ENCODE data around the gene NINJ1.

Gene NINJ1

GRCh38 chr9:93085676-93086075 lies 48.4 kb downstream of the NINJ1 start:
- no peak for DNase-seq

- DNase-seq = no peak
Observed at GRCh38 chr9:93084471-93084881, 49.6 kb downstream of the NINJ1 start.

- DNase-seq = no peak
Observed at GRCh38 chr9:93083592-93084470, 50.2 kb downstream of the NINJ1 start.

- no peak for DNase-seq
Observed at GRCh38 chr9:93082841-93083411, 51.1 kb downstream of the NINJ1 start.

- DNase-seq = no peak
Observed at GRCh38 chr9:93081931-93082330, 52.1 kb downstream of the NINJ1 start.

- no peak for DNase-seq
Observed at GRCh38 chr9:93081081-93081529, 52.9 kb downstream of the NINJ1 start.

- DNase-seq = no peak
Observed at GRCh38 chr9:93080406-93080805, 53.6 kb downstream of the NINJ1 start.

GRCh38 chr9:93079371-93079770 lies 54.7 kb downstream of the NINJ1 start:
- no peak for DNase-seq

- DNase-seq = no peak
Observed at GRCh38 chr9:93077811-93078210, 56.2 kb downstream of the NINJ1 start.

- DNase-seq = no peak
Observed at GRCh38 chr9:93077367-93077766, 56.7 kb downstream of the NINJ1 start.

GRCh38 chr9:93076792-93077128 lies 57.3 kb downstream of the NINJ1 start:
- DNase-seq = no peak

- no peak for DNase-seq
Observed at GRCh38 chr9:93076101-93076791, 57.8 kb downstream of the NINJ1 start.

- DNase-seq = no peak
Observed at GRCh38 chr9:93072383-93072795, 61.7 kb downstream of the NINJ1 start.
